ENCODE measurements around the gene PCLO.

GRCh38 chr7:83015916-83016315 lies 146.8 kb downstream of the PCLO start:
- TF ChIP-seq CTCF (IDR thresholded peaks at IDR 0.05) (no peak), POLR2A (IDR thresholded peaks at IDR 0.05) (no peak), EP300 (IDR thresholded peaks at IDR 0.05) (no peak)
